Prostate gland (tissue), 2 donors: ENCODE data around the gene TCF12. TPM values are rescaled to one million over a fixed set of nuclear protein-coding genes. Genes with fewer than 3 reads are reported as not detected.

Experiments
- DNase-seq: peaks from one replicate; pipeline ENCODE4 v3.0.0-alpha.2; 2019; ENCODE audit warnings: low spot score
- H3K27ac ChIP-seq, 2 donors: fragments of 200-600 bp; sonication (generic); 2 replicates each; pipeline ENCODE4 v1.5.1; 2017 to 2019
- H3K27me3 ChIP-seq: fragments of 200-600 bp; sonication (generic); replicated peaks from 2 replicates; pipeline ENCODE4 v1.5.1; 2019; ENCODE audit not compliant: insufficient read depth
- H3K36me3 ChIP-seq, 2 donors: fragments of 200-600 bp; sonication (generic); 1 replicate in 1 of 2; 2 replicates in 1 of 2; pipeline versions ENCODE4 v1.5.1 to v1.8.1; 2017 to 2019
- H3K4me1 ChIP-seq: fragments of 200-600 bp; sonication (generic); replicated peaks from 2 replicates; pipeline ENCODE4 v1.5.1; 2019
- H3K4me3 ChIP-seq, 2 donors: fragments of 200-600 bp; sonication (generic); 2 replicates each; pipeline ENCODE4 v1.5.1; 2017 to 2019
- H3K9me3 ChIP-seq: fragments of 200-600 bp; sonication (generic); 2 replicates; pipeline ENCODE4 v1.5.1; 2017
- POLR2A ChIP-seq: fragments of 450-650 bp; IDR thresholded peaks from one replicate; pipeline ENCODE4 v1.6.1; 2016; ENCODE audit warnings: antibody characterized with exemption, mild to moderate bottlenecking
- POLR2AphosphoS5 ChIP-seq: sonication (generic); formaldehyde crosslinking; IDR thresholded peaks from one replicate; pipeline ENCODE4 v1.6.1; 2017; ENCODE audit warnings: antibody characterized with exemption
- WGBS: methylation state at CpG from one replicate; pipeline ENCODE4 v1.1.5; 2018; 5-methylcytosine and 5-hydroxymethylcytosine counted together
- intact Hi-C: fragments of 100-400 bp; cut with DNase I; formaldehyde crosslinking; loops from one replicate; pipeline ENCODE4 v1.14.2; 2022
- total RNA-seq, 2 donors: library from RNA; depleted of rRNA; stranded (reverse); fragments of >200 nt; gene quantifications; one replicate each; pipeline ENCODE4 v1.1.0, GENCODE V29; 2016
- TF ChIP-seq, protein P1 (sequence below), 4 experiments: fragments of 200-600 bp in 2 of 4; fragments of 450-650 bp in 2 of 4; sonication (generic) in 2 of 4; IDR thresholded peaks; 1 replicate in 3 of 4; 2 replicates in 1 of 4; pipeline ENCODE4 v1.5.1; 2016 to 2019; ENCODE audit warnings: antibody characterized with exemption in 4 of 4, mild to moderate bottlenecking in 2 of 4, moderate library complexity in 2 of 4

The TCF12 gene
- total RNA-seq, 2 donors from 2014 or later = 95.4 to 123 TPM

DNA sequence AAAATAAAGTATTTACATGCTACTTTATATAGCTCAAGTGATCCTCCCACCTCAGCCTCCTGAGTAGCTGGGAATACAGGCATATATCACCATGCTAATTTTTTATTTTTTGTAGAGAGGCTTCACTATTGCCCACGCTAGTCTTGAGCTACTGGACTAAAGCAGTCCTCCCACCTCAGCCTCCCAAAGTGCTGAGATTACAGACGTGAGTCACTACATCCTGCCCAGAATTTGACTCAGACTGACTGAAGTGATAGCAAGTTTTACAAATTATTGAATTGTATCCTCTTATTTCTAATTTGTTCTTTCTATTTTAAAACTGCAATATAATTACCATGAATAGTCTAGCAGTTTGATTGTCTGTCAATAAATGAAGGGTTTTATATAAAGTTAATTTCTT, 247.5 kb downstream of the TCF12 start:
- WGBS = 85% methylated on average over 2 of the region's 2 CpGs
- no peak for TF ChIP-seq POLR2A
- TF ChIP-seq, protein P1, sequence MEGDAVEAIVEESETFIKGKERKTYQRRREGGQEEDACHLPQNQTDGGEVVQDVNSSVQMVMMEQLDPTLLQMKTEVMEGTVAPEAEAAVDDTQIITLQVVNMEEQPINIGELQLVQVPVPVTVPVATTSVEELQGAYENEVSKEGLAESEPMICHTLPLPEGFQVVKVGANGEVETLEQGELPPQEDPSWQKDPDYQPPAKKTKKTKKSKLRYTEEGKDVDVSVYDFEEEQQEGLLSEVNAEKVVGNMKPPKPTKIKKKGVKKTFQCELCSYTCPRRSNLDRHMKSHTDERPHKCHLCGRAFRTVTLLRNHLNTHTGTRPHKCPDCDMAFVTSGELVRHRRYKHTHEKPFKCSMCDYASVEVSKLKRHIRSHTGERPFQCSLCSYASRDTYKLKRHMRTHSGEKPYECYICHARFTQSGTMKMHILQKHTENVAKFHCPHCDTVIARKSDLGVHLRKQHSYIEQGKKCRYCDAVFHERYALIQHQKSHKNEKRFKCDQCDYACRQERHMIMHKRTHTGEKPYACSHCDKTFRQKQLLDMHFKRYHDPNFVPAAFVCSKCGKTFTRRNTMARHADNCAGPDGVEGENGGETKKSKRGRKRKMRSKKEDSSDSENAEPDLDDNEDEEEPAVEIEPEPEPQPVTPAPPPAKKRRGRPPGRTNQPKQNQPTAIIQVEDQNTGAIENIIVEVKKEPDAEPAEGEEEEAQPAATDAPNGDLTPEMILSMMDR (IDR thresholded peaks at IDR 0.05) = no peak
- no peak for TF ChIP-seq POLR2AphosphoS5
- H3K9me3 ChIP-seq = no peaks in the 10 kb centered on the region
- no peak overlapping the region for H3K4me3 ChIP-seq
- H3K27ac ChIP-seq = no peak overlapping the region
- no peaks in the 10 kb centered on the region for H3K36me3 ChIP-seq
- DNase-seq = no peak
- intact Hi-C loops = no loop called here
- H3K4me1 ChIP-seq = no peaks in the 10 kb centered on the region
- no peaks in the 10 kb centered on the region for H3K27me3 ChIP-seq

DNA sequence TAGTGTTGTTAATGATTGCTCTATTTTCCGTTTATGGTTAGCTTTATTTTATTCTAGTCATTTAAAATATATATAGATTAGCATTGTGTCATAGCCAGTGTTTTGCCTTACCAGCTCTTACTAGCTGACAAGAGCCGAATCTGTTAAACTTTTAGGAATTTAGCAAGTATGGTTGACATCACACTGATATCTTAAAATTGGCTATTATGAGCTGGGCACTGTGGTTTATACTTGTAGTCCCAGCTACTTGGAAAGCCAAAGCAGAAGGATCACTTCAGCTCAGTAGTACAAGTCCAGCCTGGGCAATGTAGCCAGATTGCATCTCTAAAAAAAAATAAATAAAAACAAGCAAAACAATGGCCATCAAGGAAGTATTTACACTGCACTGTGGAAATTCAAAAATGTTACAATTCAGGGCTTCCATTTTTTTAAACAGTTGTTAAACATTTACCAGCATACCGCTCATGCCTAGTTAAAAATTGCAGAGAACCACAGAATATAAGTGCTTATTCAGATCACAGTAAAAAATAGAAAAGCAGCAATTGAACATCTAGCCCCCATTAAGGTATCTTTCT, 249.5 kb downstream of the TCF12 start:
- no peaks in the 10 kb centered on the region for H3K36me3 ChIP-seq
- TF ChIP-seq POLR2AphosphoS5 = no peak
- TF ChIP-seq, protein P1 (IDR thresholded peaks at IDR 0.05) = no peak
- TF ChIP-seq POLR2A = no peak
- intact Hi-C loops = no loop called here
- no peak for DNase-seq
- no peak overlapping the region for H3K27ac ChIP-seq
- no peaks in the 10 kb centered on the region for H3K9me3 ChIP-seq
- no peaks in the 10 kb centered on the region for H3K4me1 ChIP-seq
- no peak overlapping the region for H3K4me3 ChIP-seq
- WGBS = 66% methylated on average over 3 of the region's 3 CpGs
- no peaks in the 10 kb centered on the region for H3K27me3 ChIP-seq

DNA sequence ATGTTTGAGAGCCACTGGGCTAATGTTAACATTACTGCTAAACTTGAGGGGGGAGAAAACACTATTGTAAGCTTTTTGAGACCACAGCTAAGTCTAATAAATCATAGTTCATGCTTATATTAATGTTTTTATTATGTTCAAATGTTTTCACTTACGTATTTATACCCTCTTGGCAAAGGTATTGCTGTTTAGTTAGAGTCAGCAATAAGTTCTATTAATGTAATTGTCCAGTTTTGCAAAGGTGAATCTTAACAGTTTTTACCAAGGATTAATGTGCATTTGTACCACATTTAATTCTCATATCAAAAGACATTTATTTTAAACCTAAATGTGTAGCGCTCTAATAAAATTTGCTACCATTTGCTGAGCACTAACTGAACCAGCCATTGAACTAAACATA, 251.2 kb downstream of the TCF12 start:
- no peak for TF ChIP-seq POLR2AphosphoS5
- no peak for TF ChIP-seq POLR2A
- TF ChIP-seq, protein P1 (IDR thresholded peaks at IDR 0.05) = no peak
- no peak overlapping the region for H3K27ac ChIP-seq
- intact Hi-C loops = no loop called here
- H3K27me3 ChIP-seq = no peaks in the 10 kb centered on the region
- DNase-seq = no peak
- H3K9me3 ChIP-seq = no peaks in the 10 kb centered on the region
- H3K4me1 ChIP-seq = no peaks in the 10 kb centered on the region
- WGBS = 62% methylated on average over 2 of the region's 2 CpGs
- H3K36me3 ChIP-seq = no peaks in the 10 kb centered on the region
- H3K4me3 ChIP-seq = no peak overlapping the region

GRCh38 chr15:57171426-57171825, 253.0 kb downstream of the TCF12 start:
- Histone ChIP-seq H3K27ac (no peak overlapping the region), H3K4me1 (no peaks in the 10 kb centered on the region), H3K36me3 (no peaks in the 10 kb centered on the region), H3K27me3 (no peaks in the 10 kb centered on the region), H3K4me3 (no peak overlapping the region), H3K9me3 (no peaks in the 10 kb centered on the region)
- no peak for DNase-seq
- intact Hi-C loops = no loop called here
- TF ChIP-seq, protein P1 (IDR thresholded peaks at IDR 0.05) = no peak
- 87% methylated on average over 1 of the region's 1 CpG for WGBS

GRCh38 chr15:57172925-57173324, 254.5 kb downstream of the TCF12 start:
- TF ChIP-seq, protein P1 (IDR thresholded peaks at IDR 0.05) = no peak
- TF ChIP-seq POLR2AphosphoS5 (no peak), POLR2A (no peak)
- WGBS = 98% methylated on average over 3 of the region's 3 CpGs
- no peak overlapping the region for H3K4me3 ChIP-seq
- H3K27ac ChIP-seq = no peak overlapping the region
- intact Hi-C loops = no loop called here
- no peaks in the 10 kb centered on the region for H3K4me1 ChIP-seq
- no peaks in the 10 kb centered on the region for H3K27me3 ChIP-seq
- no peaks in the 10 kb centered on the region for H3K36me3 ChIP-seq
- H3K9me3 ChIP-seq = no peaks in the 10 kb centered on the region
- DNase-seq = no peak
